NCI-H187 (cell line): ENCODE data around the gene ERGIC2.
"Not testable (repeated sequence)": the region's sequence is repeated elsewhere in the genome, so short reads cannot be mapped to it uniquely, and the experiment has no call there.

Source experiments
- DNase-seq, 2 experiments: peaks; one replicate each; lab custom pipeline; 2025; lab: John Stamatoyannopoulos, UW

The ERGIC2 gene, protein sequence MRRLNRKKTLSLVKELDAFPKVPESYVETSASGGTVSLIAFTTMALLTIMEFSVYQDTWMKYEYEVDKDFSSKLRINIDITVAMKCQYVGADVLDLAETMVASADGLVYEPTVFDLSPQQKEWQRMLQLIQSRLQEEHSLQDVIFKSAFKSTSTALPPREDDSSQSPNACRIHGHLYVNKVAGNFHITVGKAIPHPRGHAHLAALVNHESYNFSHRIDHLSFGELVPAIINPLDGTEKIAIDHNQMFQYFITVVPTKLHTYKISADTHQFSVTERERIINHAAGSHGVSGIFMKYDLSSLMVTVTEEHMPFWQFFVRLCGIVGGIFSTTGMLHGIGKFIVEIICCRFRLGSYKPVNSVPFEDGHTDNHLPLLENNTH

DNA sequence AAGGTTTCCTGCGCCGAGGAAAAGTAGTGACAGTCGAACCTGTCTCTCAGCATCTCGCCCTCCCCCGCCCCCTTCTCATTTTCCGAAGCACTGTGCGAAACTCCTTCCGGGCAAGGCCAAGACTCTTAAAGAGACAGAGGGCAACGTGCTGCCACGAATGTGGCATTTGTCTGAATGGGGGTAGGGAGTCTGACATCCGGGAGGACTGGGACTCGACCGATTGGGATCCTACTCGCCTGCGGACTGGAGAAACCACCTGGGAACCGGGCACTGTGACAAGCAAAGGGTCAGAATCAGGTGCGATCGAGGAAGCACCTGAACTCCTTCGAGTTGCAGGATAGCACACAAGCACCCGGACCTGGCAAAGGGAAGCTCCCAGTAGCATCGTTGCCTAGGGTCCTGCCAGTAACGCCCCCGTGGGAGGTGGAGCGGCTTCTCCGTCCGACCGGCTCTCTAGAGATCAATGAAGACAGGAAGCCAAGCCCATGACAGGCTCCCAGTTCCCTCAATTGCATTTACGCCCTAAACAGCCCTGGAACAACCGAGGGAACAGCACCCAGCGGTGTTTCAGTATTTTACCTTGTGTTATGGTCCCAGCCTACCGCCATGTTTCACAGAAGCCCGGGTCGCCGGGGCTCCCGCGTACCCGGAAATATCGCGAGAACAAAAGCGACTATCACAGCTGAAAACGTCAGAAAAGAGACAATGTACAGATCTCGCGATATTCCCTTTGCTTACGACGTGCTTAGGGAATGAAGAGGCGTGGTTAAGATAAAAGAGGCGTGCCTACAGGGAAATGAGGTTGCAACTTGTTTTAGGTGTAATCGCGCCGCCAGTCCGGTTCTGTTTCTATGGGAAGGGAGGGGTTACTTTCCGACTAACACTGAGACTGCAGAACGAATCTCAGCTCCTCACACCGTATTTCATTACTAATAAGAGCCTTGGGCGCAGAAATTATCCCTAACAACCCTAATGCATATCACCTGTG, at the start of gene ERGIC2:
Gene ERGIC2, minus strand, starts transcription at position 637 of the 988 bp plus-strand sequence. CDS start 9,539 bp downstream, outside the sequence.
- peak; percentile 89 to 91 for DNase-seq

DNA sequence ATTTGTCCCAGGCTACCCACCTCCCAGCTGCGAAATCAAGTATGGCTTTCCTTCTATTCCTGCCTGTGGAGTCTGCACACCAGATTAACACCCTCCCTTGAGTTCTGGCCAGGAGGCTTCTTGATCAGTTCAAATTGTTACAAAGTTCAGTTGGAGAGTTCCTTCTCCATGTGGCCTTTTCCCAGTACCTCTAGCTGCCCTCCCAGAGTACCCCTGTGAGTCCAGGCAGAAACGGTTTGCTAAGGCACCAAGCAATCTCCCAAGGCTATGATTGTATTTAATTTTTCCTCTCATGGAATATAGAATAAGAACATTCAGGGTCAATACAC, 49.7 kb upstream of the ERGIC2 start:
- DNase-seq = no peak

DNA sequence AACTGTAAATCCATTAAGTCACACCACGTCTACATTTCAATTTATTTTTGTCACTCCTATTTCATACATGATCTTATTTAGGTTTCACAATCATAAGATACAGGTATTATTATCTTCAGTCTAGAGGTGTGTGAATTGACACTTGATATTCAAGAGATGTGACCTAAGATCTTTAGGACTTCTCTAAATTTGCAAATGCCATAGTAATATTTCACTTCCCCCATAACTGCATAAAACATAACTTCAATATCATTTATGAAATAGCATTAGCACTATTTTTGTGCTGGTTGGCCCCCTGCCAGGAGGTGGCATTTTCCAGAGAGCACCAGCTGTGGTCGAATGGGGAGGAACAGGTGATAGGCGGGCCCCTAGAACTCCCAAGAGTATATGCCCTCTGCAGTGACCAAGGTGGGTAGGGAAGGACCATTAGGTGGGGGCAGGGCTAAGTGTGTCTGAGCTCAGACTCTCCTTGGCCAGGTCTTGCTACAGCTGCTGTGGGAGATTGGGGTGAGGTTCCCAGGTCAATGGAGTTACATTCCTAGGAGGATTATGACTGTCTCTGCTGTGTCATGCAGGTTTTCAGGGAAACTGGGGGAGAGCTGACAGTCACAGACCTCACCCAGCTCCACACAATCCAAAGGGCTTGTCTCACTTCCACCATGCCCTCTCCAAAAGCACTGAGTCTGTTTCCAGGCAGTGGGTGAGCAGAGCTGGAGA, 49.2 kb upstream of the ERGIC2 start:
- no peak for DNase-seq

DNA sequence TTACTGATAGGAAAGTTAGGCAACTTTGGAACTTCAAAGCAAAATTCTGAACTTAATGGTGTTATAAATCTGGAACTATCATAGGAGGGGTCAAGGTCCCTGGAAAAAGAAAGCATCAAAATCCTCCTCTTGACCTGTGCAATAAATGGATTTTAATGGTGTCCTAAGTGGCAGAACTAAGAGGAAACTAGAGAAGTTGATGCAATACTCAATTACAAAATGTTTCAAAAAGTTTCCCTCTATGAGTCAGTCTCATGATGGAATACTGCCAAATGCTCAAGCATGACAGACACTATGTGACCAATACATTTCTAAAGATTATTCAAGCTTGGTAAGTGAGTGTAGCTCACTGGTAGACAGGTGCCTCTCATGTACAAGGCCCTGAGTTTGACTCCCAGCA, 47.7 kb upstream of the ERGIC2 start:
- no peak for DNase-seq

DNA sequence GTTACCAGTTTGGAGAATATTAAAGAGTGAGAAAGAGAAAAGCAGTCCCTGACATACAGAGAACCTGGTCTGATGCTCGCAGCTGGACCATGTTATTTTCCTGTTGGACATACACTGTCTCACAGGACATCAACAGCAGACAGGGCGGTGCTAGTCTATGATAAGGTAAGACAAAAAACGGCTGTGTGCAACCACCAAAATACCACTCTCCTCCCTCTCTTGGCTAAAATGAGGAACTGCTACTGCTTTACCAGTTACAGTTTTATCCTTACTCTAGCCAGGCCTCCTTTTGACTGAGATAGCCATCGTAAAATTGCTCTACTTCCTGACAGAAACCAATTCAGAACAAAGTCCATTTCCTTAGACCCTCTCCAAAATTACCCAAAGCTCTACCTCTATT, 47.0 kb upstream of the ERGIC2 start:
- DNase-seq = no peak

DNA sequence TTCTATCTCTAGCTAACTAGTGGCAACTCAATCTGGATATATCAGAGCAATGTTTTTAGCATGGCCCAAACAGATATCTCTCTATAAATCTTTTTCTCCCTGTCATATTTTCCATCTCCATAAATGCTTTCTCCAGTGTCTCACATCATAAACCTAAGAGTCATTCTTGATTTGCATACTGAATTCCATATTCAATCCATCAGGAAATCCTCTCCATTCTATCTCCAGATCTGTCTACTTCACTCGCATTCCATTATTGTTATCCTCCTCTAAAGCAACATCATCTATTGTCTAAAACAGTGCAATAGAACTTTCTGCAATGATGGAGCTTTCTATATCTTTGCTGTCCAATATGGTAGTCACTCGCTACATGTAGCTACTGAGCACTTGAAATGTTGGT, 45.5 kb upstream of the ERGIC2 start:
- DNase-seq = no peak

DNA sequence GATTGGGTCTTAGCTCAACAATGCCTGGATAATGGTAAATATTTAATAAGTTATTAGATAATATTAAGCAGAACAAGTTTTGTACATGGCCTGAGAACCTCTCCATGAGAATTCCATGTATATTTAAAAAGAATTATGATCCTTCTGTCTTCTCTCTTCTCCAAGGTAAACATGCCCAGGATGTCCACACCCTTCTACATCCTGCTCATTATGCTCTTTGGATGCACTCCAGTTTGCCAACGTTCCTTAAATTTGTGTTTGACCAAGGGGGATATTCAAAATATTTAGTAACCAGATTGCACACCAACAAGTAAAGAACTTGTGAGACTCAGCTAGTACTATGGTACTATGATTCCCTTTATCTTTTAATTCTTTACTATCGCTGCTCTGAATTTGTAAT, 44.8 kb upstream of the ERGIC2 start:
- no peak for DNase-seq

DNA sequence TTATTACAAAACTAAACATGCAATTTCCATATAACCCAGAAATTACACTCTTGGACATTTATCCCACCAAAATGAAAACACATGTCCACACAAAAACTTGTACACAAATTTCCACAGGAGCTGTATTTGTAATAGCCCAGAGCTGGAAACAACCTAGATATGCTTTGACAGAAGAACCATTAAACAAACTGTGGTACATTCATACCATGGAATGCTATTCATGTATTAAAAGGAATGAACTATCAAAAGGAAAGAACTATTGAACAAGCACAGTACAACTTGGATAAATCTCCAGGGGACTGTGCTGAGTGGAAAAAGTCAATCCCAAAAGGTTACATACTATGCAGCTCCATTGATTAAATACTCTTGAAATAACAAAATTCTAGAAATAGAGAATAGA, 35.8 kb upstream of the ERGIC2 start:
- no peak for DNase-seq

DNA sequence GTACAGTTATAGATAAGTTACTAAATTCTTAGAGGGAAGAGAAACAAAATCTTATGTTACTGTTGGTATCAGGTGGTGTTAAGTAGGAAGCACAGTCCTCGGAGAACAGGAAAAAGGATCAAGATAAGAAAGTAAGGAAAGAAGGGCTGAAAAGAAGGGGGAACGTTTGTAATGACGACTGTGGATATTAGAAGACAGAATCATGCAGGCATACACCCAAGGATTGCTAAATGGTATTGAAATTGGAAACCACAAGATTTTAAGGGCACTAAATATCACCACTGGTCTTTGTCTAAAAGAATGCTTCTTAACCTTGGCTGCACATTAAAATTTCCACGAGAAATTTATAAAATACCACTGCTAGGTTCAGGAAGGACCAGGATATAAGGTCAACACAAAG, 34.1 kb upstream of the ERGIC2 start:
- no peak for DNase-seq

DNA sequence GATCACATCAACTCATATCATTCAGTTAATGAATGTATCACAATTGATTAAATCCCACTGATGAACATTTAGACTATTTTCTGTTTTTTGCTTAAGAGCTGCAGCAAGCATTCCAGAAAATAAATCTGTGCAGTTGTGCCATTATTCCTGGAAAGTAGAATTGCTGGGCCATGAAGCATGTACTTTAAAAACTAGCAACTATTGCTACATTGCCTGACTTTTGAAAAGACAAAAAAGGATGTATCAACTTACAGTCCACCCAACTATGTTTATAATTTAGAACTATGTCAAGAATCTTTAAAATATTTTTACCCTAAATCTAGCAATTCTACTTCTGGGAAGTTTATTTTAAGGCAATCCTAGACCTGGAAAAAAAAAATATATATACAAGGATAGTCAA, 33.4 kb upstream of the ERGIC2 start:
- DNase-seq = no peak

DNA sequence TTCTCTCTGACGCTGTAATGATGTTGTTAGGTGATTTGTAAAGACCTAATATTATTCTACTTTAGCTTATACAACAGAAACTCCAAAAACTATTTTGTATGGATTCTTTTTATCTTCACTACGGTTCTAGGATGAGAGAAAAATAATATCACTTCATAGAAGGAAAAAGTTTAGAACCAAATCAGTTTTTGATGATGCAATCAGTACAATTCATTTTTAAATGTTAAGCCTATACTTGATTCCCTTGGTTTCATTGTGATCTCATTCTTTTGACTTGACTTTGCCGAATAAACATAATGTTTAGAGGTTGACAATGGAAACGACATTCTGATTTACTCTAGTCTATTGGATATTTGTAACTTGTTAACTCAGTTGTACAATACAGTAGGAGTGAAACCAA, 24.6 kb upstream of the ERGIC2 start:
- DNase-seq = no peak

DNA sequence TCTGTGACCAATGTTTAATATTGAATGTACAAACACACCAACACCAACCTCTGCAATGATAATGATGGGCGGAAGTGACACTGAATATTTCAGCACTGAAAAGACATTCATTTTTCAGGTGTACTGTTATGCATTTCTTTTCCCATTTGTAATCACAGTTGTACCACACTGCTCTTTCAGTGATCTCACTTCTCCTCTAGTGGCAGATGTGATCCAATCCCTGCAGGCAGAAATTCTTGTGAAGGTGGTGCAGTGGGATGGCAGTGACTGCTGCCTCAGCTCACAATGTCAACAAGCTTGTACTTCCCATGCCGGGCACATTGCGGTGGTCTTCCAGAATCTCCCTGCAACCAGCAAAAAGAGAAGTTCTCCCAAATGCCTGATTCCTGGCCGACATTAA, 23.0 kb upstream of the ERGIC2 start:
- DNase-seq = no peak

DNA sequence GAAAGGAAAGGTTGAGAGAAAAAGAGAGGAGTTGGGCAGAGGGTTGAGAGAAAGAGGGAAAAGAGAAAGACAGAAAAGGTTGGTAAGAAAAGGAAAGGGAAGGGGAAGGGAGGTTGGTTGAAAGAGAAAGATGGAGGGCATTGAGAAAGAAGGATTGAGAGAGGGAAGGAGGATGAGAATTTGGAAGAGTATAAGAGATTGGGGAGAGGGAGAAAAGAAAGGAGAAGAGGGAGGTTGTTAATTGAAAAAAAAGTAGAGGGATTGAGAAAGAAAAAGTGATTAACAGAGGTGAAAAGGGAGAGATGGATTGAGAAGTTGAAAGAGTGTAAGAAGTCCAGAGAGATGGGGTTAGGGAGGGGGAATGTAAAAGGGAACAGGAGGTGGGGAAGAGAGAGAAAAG, 21.5 kb upstream of the ERGIC2 start:
- DNase-seq = no peak

DNA sequence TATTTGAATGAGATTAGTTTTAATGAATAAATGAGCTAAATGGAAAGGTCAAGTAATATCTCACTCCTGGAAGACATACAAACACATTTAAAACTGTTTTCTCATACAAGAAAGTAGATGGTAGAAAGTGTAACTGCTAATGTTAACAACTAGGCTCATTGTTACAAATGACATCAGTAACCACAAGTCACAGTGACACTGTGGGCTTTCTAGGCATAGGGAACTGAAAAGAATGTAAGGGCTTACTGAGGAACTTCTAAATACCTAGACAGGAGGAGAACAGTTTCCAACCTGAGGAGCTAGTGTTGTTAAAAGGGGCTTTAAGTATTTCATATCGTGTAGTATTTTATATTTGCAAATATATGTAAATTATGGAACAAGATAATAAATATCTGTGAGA, 17.5 kb upstream of the ERGIC2 start:
- no peak for DNase-seq

DNA sequence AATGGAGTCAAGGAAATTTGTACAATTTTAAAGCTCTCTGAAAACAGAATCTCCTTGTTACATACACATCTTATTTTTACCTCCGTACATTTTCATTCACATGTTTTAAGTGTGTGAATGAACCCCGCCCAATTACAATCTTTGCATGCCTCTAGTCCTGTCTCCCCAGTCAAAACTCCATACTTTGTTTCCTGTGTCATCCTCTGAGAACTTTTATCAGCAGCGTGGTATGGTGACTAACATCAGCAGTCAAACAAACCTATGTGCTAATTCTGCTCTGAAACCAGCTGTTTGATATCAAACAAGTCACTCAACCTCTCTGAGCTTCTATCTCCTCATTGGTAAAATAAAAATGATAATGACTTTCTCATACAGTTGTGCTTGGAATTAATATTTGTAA, 15.8 kb upstream of the ERGIC2 start:
- no peak for DNase-seq

DNA sequence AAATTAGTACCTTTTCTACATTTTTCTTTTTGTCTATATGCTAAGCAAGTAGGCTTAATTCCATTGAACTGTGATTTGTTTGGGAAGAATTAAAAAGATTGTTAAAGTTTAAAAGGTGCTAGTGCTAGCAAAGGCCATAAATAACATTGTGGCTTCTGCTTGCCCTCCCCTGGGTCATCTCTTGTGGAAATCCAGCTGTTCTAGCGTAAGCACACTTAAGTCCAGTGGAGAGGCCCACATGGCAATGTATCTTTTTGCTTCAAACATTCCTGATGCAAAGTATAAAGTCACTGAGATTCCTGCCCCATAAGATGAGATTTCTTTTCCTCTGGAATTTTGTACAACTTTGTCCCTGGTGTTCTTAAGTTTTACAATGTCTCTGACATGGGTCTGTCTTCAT, 14.4 kb upstream of the ERGIC2 start:
- DNase-seq = no peak

DNA sequence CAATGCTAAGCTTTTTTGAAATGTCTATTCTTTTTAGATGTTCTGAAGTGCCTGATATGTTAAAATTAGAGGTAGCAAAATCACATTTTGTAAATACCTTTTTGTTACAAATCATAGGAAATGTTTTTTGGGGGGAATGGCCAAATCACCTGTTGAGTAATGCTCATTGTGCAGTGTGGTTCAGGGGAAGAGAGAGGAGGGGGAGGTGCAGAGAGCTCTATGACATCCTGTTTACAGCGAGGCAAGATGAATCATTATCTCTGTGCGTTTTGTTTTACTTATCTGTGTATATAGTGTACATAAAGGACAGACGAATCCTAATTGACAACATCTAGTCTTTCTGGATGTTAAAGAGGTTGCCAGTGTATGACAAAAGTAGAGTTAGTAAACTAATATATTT, 9.4 kb upstream of the ERGIC2 start:
- not testable (repeated sequence) for DNase-seq

DNA sequence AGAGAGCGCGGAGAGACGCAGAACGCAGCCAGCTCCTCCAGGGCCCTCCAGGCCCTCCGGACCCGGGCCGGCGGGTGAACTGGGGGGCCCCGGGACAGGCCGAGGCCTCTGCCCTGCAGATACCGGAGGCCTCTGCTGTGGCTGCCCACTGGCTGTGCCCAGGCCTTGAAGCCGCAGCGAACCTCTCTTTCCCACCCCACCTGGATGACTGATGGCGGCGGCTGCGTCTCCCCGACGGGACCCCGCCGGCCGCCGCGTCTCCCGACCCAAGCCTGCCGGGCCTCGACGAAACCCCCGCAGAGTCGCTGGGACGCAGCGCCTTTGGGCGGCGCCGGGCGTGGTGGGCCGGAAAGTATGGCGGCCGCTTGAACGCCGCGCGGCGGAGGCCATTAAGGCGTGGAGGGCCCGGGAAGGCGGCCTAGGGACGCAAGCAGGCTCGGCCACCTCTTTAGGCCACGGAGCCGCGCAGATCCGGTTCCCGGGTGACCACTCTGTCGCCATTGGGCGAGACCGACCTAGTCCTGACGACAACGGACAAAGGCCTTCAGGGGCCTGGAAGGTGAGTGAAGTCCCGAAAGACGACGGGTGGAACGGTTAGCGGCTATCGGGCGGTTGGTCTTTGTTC, 8.4 kb upstream of the ERGIC2 start:
- DNase-seq = no peak

DNA sequence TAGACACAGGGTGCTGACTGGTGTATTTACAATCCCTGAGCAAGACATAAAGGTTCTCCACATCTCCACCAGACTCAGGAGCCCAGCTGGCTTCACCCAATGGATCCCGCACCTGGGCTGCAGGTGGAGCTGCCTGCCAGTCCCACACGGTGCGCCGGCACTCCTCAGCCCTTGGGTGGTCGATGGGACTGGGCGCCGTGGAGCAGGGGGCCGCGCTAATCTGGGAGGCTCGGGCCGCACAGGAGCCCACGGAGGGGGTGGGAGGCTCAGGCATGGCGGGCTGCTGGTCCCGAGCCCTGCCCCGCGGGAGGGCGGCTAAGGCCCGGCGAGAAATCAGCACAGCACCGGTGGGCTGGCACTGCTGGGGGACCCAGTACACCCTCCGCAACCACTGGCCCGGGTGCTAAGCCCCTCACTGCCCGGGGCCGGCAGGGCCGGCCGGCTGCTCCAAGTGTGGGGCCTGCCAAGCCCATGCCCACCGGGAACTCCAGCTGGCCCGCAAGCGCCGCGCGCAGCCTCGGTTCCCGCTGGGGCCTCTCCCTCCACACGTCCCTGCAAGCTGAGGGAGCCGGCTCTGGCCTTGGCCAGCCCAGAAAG, 5.2 kb upstream of the ERGIC2 start:
- DNase-seq = not testable (repeated sequence)

DNA sequence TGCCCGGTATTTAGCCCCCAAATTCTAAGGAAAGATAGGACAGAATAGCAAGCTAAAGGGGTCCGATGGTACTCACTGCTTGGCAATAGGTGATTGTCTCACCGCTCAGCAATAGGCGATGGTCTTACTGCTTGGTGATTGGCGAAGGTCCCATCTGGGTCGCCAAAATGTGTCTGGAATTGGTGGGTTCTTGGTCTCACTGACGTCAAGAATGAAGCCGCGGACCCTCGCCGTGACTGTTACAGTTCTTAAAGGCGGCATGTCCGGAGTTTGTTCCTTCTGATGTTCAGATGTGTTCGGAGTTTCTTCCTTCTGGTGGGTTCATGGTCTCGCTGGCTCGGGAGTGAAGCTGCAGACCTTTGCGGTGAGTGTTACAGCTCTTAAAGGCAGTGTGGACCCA, 4.2 kb upstream of the ERGIC2 start:
- DNase-seq = not testable (repeated sequence)

DNA sequence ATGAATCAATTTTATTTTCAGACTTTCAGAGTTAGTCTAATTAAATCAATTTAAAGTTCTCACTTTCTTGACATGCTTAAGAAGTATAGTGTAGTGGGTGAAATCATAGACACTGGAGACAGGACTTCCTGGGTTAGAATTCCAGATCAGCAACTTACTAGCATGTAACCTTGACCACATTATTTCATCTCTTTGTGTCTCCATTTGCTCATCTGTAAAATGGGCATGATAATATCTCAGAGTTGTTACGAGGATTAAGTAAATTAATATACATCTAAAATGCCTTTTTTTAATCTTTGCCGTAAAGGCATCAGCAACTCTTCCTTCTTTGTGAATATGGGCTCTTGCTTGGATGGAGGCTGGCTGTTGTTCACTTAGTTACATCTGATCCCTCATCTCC, 1.3 kb upstream of the ERGIC2 start:
- DNase-seq = no peak

DNA sequence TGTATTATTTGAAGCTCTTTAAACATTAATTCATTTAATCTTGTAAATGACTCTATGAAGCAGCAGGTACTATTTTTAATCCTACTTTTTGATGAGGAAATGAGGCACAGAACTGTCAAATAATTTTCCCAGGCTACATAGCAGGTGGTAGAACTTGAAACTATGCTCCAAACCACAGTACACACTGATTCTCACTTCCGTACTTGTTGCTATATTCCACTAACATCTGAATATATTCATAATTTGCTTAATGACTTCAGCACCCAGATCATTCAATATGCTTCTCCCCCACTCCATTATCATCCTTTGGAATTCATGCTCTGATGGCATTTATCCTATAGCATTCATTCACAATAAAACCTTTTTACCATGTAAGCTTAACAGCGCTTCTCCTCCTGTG, 4.9 kb downstream of the ERGIC2 start:
- DNase-seq = no peak
